GM12875 (cell line): ENCODE data around the gene SPR.

ENCODE experiments used
- H3K4me3 ChIP-seq: one replicate; pipeline ENCODE4 v1.5.1; 2011; ENCODE audit warnings: low read depth, low read length, control low read depth
- CTCF ChIP-seq: IDR thresholded peaks from 2 replicates; pipeline ENCODE4 v1.5.1; 2011; ENCODE audit warnings: low read depth, mild to moderate bottlenecking, control low read depth, inconsistent platforms, low read length, moderate library complexity, borderline replicate concordance; ENCODE audit not compliant: insufficient read depth

SPR gene

GRCh38 chr2:72871060-72871459 lies 16.1 kb upstream of the SPR start:
- TF ChIP-seq CTCF, result no peak

GRCh38 chr2:72871880-72872279 lies 15.3 kb upstream of the SPR start:
- no peak for TF ChIP-seq CTCF
- no peak overlapping the region for H3K4me3 ChIP-seq

More at GRCh38 chr2:72871060-72871459, 16.1 kb upstream of the SPR start:
- H3K4me3 ChIP-seq, result no peak overlapping the region

GRCh38 chr2:72883356-72883962 lies 3.7 kb upstream of the SPR start:
- no peak for TF ChIP-seq CTCF
- no peak overlapping the region for H3K4me3 ChIP-seq

- no peak overlapping the region for H3K4me3 ChIP-seq
- TF ChIP-seq CTCF, result no peak
Measured at GRCh38 chr2:72886505-72887031, 640 bp upstream of the SPR start.

GRCh38 chr2:72887740-72888437 lies 681 bp downstream of the SPR start:
- peak; percentile 96 for TF ChIP-seq CTCF
- H3K4me3 ChIP-seq, result peak overlapping the region; percentile 31

GRCh38 chr2:72888438-72889202 lies 1.4 kb downstream of the SPR start:
- H3K4me3 ChIP-seq, result no peak overlapping the region
- no peak for TF ChIP-seq CTCF
